Testis (tissue), 2 donors: ENCODE results near the gene TMED6.

ENCODE experiments used
- CTCF ChIP-seq, 3 experiments: fragments of 450-650 bp in 2 of 3; fragments of 200-600 bp in 1 of 3; sonication (generic) in 1 of 3; IDR thresholded peaks; one replicate each; pipeline ENCODE4 v1.5.1; 2016 to 2019; ENCODE audit warnings: antibody characterized with exemption in 3 of 3, mild to moderate bottlenecking in 2 of 3, moderate library complexity in 1 of 3
- POLR2A ChIP-seq: fragments of 450-650 bp; IDR thresholded peaks from one replicate; pipeline ENCODE4 v1.6.1; 2017; ENCODE audit warnings: antibody characterized with exemption, mild to moderate bottlenecking, moderate library complexity

DNA sequence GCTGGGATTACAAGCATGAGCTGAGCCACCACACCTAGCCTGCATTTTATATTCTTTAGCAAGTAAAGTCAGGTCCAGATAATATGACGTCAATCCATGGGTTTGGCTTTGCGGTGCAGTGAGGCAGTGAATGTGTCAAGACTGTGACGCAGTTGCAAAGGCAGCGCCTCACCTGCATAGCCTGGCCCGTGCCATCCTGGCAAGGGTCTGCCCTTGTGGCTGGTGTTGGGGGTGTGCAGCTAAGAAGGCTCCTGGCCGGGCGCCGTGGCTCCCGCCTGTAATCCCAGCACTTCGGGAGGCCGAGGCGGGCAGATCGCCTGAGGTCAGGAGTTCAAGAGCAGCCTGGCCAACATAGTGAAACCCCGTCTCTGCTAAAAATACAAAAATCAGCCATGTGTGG lies 28.2 kb downstream of the TMED6 start:
- no peak for TF ChIP-seq CTCF (IDR thresholded peaks at IDR 0.05)
- no peak for TF ChIP-seq POLR2A
